HG03159 (cell line): ENCODE results near the gene TUBGCP2.

ENCODE experiments used
- ATAC-seq: cut with Tn5 transposase; IDR thresholded peaks from one replicate; pipeline ENCODE4 v1.9.1; 2021; ENCODE audit warnings: mild to moderate bottlenecking, moderate library complexity; ENCODE audit not compliant: unreplicated experiment

Gene TUBGCP2, protein sequence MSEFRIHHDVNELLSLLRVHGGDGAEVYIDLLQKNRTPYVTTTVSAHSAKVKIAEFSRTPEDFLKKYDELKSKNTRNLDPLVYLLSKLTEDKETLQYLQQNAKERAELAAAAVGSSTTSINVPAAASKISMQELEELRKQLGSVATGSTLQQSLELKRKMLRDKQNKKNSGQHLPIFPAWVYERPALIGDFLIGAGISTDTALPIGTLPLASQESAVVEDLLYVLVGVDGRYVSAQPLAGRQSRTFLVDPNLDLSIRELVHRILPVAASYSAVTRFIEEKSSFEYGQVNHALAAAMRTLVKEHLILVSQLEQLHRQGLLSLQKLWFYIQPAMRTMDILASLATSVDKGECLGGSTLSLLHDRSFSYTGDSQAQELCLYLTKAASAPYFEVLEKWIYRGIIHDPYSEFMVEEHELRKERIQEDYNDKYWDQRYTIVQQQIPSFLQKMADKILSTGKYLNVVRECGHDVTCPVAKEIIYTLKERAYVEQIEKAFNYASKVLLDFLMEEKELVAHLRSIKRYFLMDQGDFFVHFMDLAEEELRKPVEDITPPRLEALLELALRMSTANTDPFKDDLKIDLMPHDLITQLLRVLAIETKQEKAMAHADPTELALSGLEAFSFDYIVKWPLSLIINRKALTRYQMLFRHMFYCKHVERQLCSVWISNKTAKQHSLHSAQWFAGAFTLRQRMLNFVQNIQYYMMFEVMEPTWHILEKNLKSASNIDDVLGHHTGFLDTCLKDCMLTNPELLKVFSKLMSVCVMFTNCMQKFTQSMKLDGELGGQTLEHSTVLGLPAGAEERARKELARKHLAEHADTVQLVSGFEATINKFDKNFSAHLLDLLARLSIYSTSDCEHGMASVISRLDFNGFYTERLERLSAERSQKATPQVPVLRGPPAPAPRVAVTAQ

DNA sequence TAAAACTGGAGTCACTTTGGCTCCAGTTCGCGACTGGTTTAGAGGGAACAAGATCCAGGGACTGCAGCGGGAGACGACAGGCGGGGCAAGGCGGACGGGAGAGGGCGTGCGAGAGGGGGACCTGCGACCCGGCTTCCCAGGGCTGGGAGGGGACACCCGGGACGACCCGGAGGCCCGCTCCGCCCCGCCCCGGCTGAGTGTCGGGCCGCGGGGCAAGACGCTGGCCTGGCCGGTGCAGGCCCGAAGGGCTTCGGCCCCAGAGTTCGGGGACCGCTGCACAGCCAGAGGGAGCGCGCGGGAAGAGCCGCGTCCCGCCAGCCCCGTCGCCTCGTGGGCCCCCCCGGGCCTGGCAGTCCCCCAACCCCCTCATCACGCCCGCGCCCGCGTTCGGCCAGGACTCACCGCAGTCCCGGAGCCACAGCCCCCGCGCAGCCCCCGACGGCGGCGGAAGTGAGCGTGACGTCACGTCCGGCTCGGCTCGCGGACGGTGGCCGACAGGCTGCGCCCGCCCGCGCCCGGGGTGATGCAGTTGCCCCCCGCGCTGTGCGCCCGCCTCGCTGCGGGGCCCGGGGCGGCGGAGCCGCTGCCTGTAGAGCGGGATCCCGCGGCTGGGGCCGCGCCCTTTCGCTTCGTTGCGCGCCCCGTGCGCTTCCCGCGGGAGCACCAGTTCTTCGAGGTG is at the start of gene TUBGCP2, which contains the start of gene ZNF511:
Gene TUBGCP2 (minus strand): TSS at position 452 of the 679 bp plus-strand sequence. CDS start 5,931 bp downstream, outside the sequence.
Gene ZNF511 (plus strand): TSS at position 494 of the 679 bp plus-strand sequence. CDS start 30 bp downstream, at position 524.
- ATAC-seq, result peak; percentile 77

DNA sequence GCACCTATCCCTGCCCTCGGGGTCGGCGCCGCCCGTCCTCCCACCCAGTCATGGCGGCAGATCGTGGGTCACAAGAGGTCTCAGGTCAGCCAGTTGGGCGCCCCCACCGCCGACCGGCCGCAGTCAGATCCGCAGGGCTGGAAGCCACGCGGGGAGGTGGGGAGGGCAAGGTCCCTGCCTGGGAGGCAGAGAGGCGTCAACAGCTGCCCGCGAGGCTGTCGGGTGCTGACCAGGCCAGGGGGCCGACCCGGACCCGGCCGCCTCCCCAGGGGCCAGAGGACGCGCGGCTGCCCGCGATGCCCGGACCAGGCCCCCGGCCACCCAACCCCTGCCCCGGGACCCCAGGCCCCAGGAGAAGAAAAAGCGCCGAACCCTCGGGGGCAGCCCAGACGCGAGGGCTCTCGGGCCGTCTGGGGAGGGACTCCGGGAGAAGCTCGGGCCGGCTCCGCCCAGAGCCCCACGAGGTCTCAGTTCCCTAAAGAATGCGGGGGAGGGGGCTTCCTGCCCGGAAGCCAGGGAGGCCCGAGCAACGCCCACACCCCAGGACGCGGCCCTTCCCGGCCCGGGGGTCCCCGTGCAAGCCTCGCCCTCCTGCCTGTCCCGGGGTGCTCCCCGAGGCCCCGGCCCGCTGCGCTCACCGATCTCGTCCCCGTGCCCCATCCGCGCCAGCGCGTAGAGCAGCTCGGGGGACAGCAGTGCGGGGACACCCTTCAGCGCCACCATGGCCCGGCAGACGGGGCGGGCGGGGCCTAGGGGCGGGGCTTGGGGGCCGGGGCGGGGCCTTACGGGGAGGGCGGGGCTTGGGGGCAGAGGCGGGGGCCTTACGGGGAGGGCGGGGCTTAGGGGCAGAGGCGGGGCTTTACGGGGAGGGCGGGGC is 48.9 kb upstream of the TUBGCP2 start, which contains the start of gene FUOM:
Gene FUOM (minus strand): TSS at position 735 of the 877 bp plus-strand sequence. CDS start 12 bp downstream, at position 723.
- ATAC-seq, result peak; percentile 55

DNA sequence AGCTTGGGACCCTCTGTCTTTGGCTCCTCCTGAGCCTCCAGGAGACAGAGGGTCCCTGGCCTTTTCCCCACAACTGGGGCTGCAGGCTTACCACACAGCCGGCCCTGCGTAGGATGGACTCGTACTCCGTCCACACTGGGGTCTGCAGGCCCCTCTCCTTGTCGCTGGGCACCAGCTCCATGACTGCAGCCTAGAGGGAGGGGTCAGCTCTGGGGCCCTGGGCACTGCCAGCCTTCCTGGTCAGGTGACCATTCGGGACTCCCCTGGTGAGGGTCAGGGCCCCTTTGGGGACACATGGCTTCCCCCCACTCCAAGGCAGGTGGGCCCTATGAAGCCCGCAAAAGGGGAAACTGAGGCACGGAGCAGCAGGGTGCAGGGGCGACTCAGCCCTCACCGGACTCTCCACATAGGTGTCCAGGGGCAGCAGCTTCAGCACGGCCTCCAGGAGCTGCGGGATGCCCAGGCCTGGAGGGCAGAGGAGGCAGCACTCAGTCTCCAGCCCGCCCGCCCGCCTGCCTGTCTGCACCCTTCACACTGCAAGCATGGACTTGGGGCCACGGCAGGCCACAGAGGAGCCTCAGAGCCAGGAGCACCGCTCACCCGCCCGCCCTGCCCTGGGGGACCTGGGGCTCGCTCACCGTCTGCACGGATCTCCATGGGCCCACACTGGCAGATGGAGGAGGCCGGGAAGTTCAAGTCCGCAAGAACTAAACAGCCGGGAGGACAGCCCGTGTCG is 48.0 kb upstream of the TUBGCP2 start:
- ATAC-seq, result no peak

DNA sequence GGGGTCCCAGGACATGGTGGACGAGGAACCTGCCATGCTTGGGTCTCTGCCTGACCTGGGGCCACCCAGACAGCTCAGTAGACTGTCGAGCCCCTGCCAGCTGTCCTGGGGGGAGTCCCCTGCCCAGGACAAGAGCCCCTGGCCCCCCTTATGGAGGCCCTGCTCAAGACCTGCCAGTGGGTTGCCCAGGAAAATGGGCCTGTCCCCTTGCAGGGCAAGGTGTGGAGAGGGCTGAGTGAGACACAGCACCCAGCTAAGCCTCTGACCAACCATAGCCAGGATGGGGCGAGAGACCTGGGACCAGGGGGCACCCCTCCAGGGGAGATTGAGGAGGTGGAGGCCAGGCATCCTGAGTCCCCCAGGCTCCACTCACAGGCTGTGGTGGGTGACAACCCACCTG is 47.3 kb upstream of the TUBGCP2 start:
- no peak for ATAC-seq

DNA sequence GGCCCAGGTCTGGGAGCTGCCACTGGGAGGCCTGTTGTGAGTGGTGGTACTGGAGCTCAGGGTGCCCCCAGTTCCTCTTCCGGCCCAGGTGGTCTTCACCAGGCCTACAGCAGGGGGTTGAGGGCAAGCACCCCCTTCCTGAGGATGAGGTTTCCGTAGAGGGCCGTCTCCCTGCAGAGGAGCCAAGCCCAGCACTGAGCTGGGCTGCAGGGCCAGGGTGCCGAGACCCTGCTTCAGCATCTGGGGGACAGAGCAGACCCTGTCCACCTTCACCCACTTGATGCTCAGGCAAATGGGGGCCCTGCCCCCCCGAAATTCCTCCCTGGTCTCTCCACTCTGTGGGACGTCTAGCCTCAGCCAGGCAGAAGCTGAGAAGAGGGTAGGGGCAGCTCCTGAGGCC is 46.6 kb upstream of the TUBGCP2 start:
- ATAC-seq, result no peak

DNA sequence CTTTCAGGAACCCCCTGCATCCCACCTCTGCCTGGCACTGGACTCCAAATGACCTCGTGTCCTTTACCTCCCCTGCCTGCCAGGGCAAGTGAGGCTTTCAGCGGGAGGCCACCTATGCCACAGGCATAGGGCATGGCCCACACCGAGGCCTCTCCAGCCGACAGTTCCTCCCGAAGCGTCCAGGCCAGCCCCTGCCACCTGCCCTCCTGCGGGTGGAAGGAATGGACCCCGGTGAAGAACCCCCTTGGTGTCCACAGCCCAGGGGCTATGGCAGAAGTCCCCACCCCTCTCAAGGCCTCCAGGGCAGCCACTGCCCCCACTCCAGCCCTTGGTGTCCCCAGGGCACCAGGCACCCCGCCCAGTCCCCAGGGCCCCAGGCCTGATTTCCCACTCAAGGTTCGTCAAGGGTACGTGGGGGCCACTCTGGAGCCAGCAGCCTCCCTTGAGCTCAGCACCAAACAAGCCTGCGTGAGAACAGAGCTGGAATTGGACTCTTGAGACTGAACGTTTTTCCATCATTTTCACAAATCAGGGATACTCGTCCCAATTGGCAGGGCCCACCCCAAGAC is 46.1 kb upstream of the TUBGCP2 start:
- no peak for ATAC-seq

DNA sequence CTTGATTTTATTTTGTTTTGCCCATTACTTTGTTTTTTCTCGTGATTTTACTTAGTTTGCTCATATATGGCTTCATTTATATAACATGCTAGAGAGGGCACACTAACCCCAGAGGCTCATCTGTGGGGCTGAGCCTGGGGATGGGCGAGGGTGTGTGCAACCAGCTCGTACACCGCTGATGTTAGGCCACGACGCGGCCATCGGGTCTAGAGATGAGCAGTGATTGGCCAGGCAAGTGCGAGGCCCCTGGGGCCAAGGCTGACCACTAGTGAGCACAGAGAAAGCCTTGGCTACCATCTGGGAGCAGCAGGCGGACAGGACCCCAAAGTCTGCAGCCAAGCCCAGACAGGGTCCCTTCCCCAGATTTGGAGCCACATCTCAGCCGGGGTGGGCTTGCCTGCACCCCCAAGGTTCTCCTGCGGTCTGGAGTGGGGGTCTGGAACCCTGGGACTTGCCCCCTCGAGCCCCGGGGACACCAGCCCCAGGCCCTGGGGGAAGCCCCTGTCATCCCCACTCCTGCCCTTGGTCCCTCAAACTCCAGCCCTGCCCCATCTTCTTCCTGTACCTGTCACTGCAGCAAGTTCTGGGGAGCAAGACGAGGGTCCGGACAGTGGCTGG is 45.4 kb upstream of the TUBGCP2 start:
- no peak for ATAC-seq

DNA sequence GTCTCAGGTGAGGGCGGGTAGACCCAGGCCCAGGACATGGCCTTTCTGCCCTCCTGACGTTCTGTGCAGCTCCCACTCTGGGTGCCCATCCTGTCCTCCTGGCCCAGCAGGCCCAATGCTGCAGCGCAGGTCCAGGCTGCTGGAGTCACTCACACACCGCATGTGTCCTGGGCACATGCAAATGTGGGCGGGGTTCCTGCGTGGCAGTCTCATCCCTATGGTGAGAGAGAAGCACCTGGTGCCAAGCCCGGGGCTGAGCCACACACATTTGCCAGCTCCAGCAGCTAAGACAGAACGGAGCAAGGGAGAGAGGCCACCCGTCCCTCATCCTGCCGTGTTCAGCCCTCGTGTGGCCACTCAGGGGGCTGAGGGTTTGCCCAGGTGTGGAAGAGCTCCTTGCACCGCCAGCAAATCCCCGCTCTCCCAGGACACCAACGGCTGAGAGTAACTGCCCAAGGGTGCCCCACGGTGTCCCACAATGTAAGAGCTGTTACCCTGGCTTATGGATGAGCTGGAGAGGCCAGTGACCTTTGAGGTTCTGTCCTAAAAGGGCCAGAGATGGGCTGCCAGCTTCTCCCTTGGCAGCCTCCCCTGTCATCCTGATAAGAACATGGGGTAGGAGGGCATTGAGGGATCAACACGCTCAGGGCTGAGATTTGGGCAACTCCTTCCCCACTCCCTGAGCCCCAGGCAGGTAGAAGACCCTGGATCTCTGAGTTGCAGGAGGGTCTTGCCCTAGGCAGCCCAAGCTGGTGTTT is 44.7 kb upstream of the TUBGCP2 start:
- no peak for ATAC-seq

DNA sequence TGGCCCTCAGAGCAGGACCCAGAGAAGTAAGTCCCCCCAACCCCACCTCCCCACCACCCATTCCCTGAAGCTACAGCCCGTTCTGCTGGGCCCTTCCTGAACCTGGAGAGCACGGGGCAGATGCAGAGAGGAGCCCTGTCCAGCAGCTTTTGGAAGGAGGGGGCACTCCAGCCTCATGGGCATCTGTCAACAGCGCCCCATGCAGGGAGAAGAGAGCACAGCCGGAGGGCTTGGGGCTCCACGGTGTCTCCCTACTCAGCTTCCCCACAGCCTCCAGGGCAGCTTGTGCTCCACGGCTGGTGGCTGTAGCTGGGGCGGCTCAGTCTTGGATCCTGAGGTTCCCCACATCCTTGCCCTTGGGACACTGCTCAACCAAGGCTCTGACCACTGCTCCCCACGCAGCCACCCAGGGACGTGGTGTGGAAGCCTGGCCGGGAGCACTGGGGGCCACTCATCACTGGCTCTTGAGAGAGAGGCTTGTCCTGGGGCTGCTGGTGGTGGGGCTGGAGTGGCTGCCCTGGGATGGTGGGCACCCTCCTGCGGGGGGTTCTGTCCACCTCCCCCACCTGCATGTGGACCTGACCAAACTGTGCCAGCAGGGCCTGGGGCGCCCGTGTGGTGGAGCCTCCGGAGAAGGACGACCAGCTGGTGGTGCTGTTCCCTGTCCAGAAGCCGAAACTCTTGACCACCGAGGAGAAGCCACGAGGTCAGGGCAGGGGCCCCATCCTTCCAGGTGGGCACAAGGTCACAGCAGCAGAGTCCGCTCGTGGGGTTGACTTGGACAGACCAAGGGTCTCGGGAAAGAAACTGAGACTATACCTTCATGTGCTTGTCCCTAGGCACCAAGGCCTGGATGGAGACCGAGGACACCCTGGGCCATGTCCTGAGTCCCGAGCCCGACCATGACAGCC is 43.0 kb upstream of the TUBGCP2 start:
- ATAC-seq, result no peak

DNA sequence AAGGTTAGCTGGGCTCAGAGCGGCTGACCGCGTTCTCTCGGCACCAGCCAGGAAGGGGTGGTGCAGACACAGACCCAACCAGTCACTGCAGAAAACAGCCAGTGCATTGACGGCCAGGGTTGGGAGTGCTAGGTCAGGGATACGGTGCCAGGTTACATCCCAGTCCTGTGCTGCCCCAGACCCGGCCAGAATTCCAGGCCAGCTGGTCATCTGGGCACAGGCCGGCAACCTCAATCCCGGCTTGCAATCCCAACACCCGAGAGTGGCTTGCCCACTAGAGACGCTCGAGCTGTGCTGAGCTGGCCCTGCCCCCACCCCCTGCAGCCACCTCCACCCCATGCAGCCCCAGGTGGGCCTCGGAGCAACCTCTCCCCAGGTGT is 42.3 kb upstream of the TUBGCP2 start:
- ATAC-seq, result no peak

DNA sequence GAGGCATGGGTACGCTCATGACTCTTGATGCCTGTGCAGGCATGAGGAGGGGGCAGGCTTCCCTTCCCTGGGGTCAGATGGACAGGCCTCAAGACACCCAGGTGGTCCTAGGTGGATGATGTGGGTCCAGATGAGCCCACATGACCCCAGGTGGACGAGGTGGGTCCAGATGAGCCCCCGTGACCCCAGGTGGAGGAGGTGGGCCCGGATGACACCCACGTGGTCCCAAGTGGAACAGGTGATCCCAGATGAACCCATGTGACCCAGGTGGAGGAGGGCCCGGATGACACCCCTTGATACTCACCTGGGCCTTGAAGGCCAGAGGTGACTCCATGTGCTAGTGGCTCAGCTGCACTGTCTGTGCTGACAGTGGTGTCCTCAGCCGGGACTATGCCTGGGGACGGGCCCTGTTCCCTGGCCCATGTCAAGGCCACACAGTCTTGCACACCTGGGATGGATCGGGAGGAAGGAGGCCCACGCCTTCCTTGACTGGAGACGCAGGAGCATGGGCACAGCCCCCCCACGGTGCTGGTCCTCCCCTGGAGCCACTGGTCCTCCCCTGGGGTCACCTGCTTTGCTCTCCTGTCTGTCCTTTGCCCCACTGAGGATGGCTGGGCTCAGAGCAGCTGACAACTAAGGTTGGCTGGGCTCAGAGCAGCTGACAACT is 41.7 kb upstream of the TUBGCP2 start:
- ATAC-seq, result no peak

DNA sequence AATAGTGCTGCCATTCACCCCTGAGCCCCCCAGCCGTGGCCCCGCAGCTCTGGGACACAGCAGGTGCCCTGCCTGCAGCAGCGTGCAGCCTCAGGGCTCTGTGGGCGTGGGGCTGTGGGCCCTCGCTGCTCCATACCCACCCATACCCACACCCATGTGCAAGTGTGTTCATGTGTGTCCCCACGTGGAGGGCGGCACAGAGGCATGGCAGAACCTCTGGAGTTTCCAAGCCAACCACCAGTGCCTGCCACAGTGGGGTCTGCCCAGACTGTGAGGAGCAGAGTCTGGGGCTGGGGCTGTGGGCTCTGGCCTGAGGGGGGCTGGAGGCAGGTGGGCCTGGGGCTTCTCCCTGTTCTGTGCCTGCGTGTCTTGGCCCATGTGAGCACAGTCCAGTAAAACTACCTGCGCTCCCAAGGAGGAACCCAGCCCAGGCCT is 40.9 kb upstream of the TUBGCP2 start:
- no peak for ATAC-seq

DNA sequence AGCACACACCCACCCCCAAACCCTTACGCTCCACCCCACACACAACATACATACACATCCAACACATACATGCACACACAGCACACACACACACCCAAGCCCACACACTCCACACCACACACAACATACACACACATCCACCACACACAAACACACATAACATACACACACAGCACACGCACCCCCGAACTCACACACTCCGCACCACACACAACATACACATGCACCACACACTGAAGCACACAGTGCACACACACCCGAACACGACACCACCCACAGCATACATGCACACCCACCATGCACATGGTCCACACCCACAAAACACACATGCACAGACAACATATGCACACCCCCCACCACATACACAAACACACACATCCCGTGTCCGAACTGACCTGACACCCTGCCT is 40.5 kb upstream of the TUBGCP2 start:
- no peak for ATAC-seq

DNA sequence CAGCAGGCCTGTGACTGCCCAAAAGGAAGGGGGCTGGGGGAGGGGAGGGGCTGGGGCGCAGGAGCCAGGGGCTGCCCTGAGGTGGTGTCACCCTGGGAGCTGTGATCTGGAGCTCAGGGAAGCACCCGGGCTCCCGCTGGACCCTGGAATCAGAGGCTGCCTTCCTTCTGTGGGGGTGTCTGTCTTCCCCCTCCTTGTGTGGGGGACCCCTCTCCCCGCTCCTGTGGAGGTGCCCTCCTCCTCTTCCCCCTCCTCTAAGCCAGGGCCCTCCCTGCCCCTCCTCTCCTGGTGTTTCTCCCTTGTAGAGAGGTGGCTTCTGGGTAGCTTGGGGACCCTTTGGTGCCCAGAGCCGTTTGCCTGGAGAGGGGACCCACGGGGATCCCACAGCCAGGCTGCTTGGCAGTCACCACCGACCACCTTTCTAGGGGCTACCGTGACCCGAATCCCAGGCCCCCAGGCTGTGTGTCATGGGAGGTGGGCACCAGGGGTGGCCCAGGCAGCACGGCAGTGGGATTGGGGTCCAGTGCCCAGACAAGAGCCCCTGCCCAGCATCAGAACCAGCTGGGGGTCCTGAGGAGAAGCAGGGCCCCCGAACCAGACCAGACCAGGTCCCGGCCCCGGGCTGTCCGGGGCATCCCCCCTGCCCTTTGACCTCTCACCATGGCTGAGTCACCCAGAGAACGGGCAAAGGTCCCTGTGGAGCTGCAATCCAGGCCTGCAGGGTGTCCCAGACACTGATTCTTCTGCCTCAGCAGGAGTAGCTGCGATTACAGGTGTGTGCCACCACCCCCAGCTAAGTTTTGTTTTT is 39.2 kb upstream of the TUBGCP2 start:
- no peak for ATAC-seq

DNA sequence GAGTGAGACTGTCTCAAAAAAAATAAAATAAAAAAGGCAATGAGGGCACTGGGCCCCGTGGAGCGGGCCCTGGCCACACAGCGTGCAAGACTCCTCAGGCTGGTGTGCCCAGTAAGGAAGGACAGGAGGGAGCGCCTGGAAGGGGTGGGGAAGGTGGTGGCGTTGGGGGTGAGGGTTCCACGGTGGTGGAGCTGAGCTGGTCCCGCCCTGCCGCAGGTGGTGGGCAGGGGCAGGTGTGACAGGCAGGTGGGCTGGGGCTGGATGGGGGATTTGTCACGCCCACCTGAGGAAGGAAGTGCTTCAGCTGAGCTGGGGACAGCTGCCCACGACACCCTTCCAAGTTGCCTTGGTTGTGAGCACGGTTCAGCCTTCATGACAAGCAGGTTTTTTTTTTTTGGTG is 37.7 kb upstream of the TUBGCP2 start:
- no peak for ATAC-seq
